Measurements from ENCODE around the gene ZKSCAN7. TPM values are rescaled to one million over a fixed set of nuclear protein-coding genes. Genes with fewer than 3 reads are reported as not detected.
"Not testable (repeated sequence)": the region's sequence is repeated elsewhere in the genome, so short reads cannot be mapped to it uniquely, and the experiment has no call there.

Gene ZKSCAN7
- total and polyA plus RNA-seq, 3 experiments from 2014 or later: 3.7 to 4.7 (median 3.8) TPM

- H3K27me3 ChIP-seq (ENCODE audit: insufficient read depth, low read length, poor library complexity, severe bottlenecking); H3K27me3 Mint-ChIP-seq; H3K4me1 ChIP-seq (ENCODE audit: insufficient read depth, low read length); DNase-seq; H3K4me3 ChIP-seq (ENCODE audit: low read length); CTCF ChIA-PET; H3K4me1 Mint-ChIP-seq; POLR2A ChIA-PET; H3K36me3 ChIP-seq (ENCODE audit: insufficient read depth, low read length); H3K27ac ChIP-seq (ENCODE audit: low read depth, low read length); H3K9me3 ChIP-seq (ENCODE audit: low read length); H3K27ac Mint-ChIP-seq; H3K4me3 Mint-ChIP-seq: not testable (repeated sequence)
- Mint-ChIP-seq H3K36me3 (peaks cover 7 to 30% (median 18%) of the 10 kb centered on the region in 3 donors), H3K9me3 (peaks cover 9 to 57% (median 47%) of the 10 kb centered on the region in 5 donors)
These were observed 22.5 kb downstream of the ZKSCAN7 start for GRCh38 chr3:44577354-44577952.

- H3K4me3 ChIP-seq (ENCODE audit: low read length); H3K27me3 Mint-ChIP-seq; H3K4me1 Mint-ChIP-seq; H3K27ac ChIP-seq (ENCODE audit: low read depth, low read length); POLR2A ChIA-PET; H3K4me1 ChIP-seq (ENCODE audit: insufficient read depth, low read length); H3K36me3 ChIP-seq (ENCODE audit: insufficient read depth, low read length); CTCF ChIA-PET; H3K27me3 ChIP-seq (ENCODE audit: insufficient read depth, low read length, poor library complexity, severe bottlenecking); H3K9me3 ChIP-seq (ENCODE audit: low read length); H3K4me3 Mint-ChIP-seq; DNase-seq; H3K27ac Mint-ChIP-seq: not testable (repeated sequence)
- Mint-ChIP-seq H3K36me3 (peaks cover 5 to 27% (median 13%) of the 10 kb centered on the region in 3 donors), H3K9me3 (peaks cover 10 to 55% (median 47%) of the 10 kb centered on the region in 5 donors)
These were observed 23.3 kb downstream of the ZKSCAN7 start for GRCh38 chr3:44578316-44578715.

- CTCF ChIA-PET; H3K4me1 ChIP-seq (ENCODE audit: insufficient read depth, low read length); H3K27me3 ChIP-seq (ENCODE audit: insufficient read depth, low read length, poor library complexity, severe bottlenecking); H3K27ac Mint-ChIP-seq; H3K36me3 ChIP-seq (ENCODE audit: insufficient read depth, low read length); DNase-seq; H3K4me3 ChIP-seq (ENCODE audit: low read length); POLR2A ChIA-PET; H3K4me3 Mint-ChIP-seq; H3K4me1 Mint-ChIP-seq; H3K9me3 ChIP-seq (ENCODE audit: low read length); H3K27ac ChIP-seq (ENCODE audit: low read depth, low read length): not testable (repeated sequence)
- Mint-ChIP-seq H3K36me3 (peaks cover 5 to 34% (median 14%) of the 10 kb centered on the region in 3 donors), H3K9me3 (peaks cover 15 to 59% (median 41%) of the 10 kb centered on the region in 5 donors), H3K27me3 (peaks cover 2 to 14% of the 10 kb centered on the region in 2 donors)
These were observed 24.0 kb downstream of the ZKSCAN7 start for GRCh38 chr3:44578924-44579515.

GRCh38 chr3:44579749-44580148 is 24.8 kb downstream of the ZKSCAN7 start:
- H3K27me3 ChIP-seq (ENCODE audit: insufficient read depth, low read length, poor library complexity, severe bottlenecking); H3K4me1 Mint-ChIP-seq; H3K4me3 ChIP-seq (ENCODE audit: low read length); CTCF ChIA-PET; DNase-seq; POLR2A ChIA-PET; H3K36me3 ChIP-seq (ENCODE audit: insufficient read depth, low read length); H3K27ac ChIP-seq (ENCODE audit: low read depth, low read length); H3K9me3 ChIP-seq (ENCODE audit: low read length); H3K27ac Mint-ChIP-seq; H3K4me1 ChIP-seq (ENCODE audit: insufficient read depth, low read length); H3K4me3 Mint-ChIP-seq: not testable (repeated sequence)
- H3K9me3 Mint-ChIP-seq: peaks cover 15 to 58% (median 41%) of the 10 kb centered on the region in 5 donors
- peaks cover 6 to 19% of the 10 kb centered on the region in 2 donors for H3K27me3 Mint-ChIP-seq
- H3K36me3 Mint-ChIP-seq: peaks cover 3 to 34% (median 11%) of the 10 kb centered on the region in 3 donors

GRCh38 chr3:44580971-44581370 is 26.0 kb downstream of the ZKSCAN7 start:
- Mint-ChIP-seq H3K9me3 (peaks cover 14 to 57% (median 37%) of the 10 kb centered on the region in 5 donors), H3K27me3 (peaks cover 17 to 31% of the 10 kb centered on the region in 2 donors), H3K36me3 (peaks cover 3 to 32% (median 11%) of the 10 kb centered on the region in 3 donors)
- H3K36me3 ChIP-seq (ENCODE audit: insufficient read depth, low read length); H3K4me3 ChIP-seq (ENCODE audit: low read length); DNase-seq; H3K27ac ChIP-seq (ENCODE audit: low read depth, low read length); POLR2A ChIA-PET; H3K4me1 Mint-ChIP-seq; CTCF ChIA-PET; H3K9me3 ChIP-seq (ENCODE audit: low read length); H3K4me3 Mint-ChIP-seq; H3K4me1 ChIP-seq (ENCODE audit: insufficient read depth, low read length); H3K27ac Mint-ChIP-seq: not testable (repeated sequence)
- H3K27me3 ChIP-seq (ENCODE audit: insufficient read depth, low read length, poor library complexity, severe bottlenecking): peaks cover 11% of the 10 kb centered on the region

GRCh38 chr3:44584646-44585501 is 29.9 kb downstream of the ZKSCAN7 start, which contains the start of gene ZNF660:
Gene ZNF660, plus strand, starts transcription at chr3:44584964. Its CDS starts 9,230 bp downstream, at chr3:44594194.
- peak within 1 kb of the TSS in 2 of 8 donors; percentile 28 to 31 for H3K27ac Mint-ChIP-seq
- H3K36me3 Mint-ChIP-seq: peaks cover 5 to 38% (median 7%) of the 10 kb centered on the region in 3 donors
- H3K4me3 Mint-ChIP-seq: peak within 1 kb of the TSS in 5 of 7 donors; percentile 1 to 49 (median 38)
- Histone ChIP-seq H3K27me3 (ENCODE audit: insufficient read depth, low read length, poor library complexity, severe bottlenecking) (peaks cover 11% of the 10 kb centered on the region), H3K4me3 (ENCODE audit: low read length) (no peak within 1 kb of the TSS), H3K27ac (ENCODE audit: low read depth, low read length) (no peak within 1 kb of the TSS), H3K9me3 (ENCODE audit: low read length) (no peaks in the 10 kb centered on the region), H3K4me1 (ENCODE audit: insufficient read depth, low read length) (no peaks in the 10 kb centered on the region), H3K36me3 (ENCODE audit: insufficient read depth, low read length) (no peaks in the 10 kb centered on the region)
- DNase-seq: no peak
- ChIA-PET CTCF (no interaction called here), POLR2A (no interaction called here)
- H3K9me3 Mint-ChIP-seq: peaks cover 6 to 43% (median 26%) of the 10 kb centered on the region in 5 donors
- peaks cover 27 to 58% of the 10 kb centered on the region in 2 donors for H3K27me3 Mint-ChIP-seq
- peaks cover 9% of the 10 kb centered on the region in 3 donors for H3K4me1 Mint-ChIP-seq

GRCh38 chr3:44596621-44597020 is 41.6 kb downstream of the ZKSCAN7 start:
- no peak for DNase-seq
- Histone ChIP-seq H3K27ac (ENCODE audit: low read depth, low read length) (no peak overlapping the region), H3K4me1 (ENCODE audit: insufficient read depth, low read length) (no peaks in the 10 kb centered on the region), H3K9me3 (ENCODE audit: low read length) (peaks cover 12% of the 10 kb centered on the region), H3K4me3 (ENCODE audit: low read length) (no peak overlapping the region), H3K27me3 (ENCODE audit: insufficient read depth, low read length, poor library complexity, severe bottlenecking) (no peaks in the 10 kb centered on the region), H3K36me3 (ENCODE audit: insufficient read depth, low read length) (no peaks in the 10 kb centered on the region)
- H3K4me1 Mint-ChIP-seq: no peaks in the 10 kb centered on the region
- H3K27me3 Mint-ChIP-seq: peaks cover 0 to under 1% of the 10 kb centered on the region in 2 donors
- ChIA-PET POLR2A (no interaction called here), CTCF (no interaction called here)
- no peak overlapping the region for H3K27ac Mint-ChIP-seq
- no peak overlapping the region for H3K4me3 Mint-ChIP-seq
- H3K9me3 Mint-ChIP-seq: peaks cover 24 to 43% (median 27%) of the 10 kb centered on the region in 5 donors
- H3K36me3 Mint-ChIP-seq: peaks cover 0 to 40% (median 7%) of the 10 kb centered on the region in 3 donors

- Mint-ChIP-seq H3K9me3 (peaks cover 2 to 11% (median 5%) of the 10 kb centered on the region in 5 donors), H3K4me3 (no peak overlapping the region), H3K27ac (no peak overlapping the region), H3K36me3 (peaks cover 0 to 32% (median 11%) of the 10 kb centered on the region in 3 donors), H3K27me3 (peaks cover 0 to 7% of the 10 kb centered on the region in 2 donors), H3K4me1 (no peaks in the 10 kb centered on the region)
- CTCF ChIA-PET: interaction anchor here (0.6 kb wide), 1 partner anchor 8 kb away, joined by 6 read pairs; no protein-coding TSS in a partner anchor
- Histone ChIP-seq H3K27ac (ENCODE audit: low read depth, low read length) (no peak overlapping the region), H3K27me3 (ENCODE audit: insufficient read depth, low read length, poor library complexity, severe bottlenecking) (no peaks in the 10 kb centered on the region), H3K36me3 (ENCODE audit: insufficient read depth, low read length) (no peaks in the 10 kb centered on the region), H3K4me3 (ENCODE audit: low read length) (no peak overlapping the region), H3K9me3 (ENCODE audit: low read length) (no peaks in the 10 kb centered on the region), H3K4me1 (ENCODE audit: insufficient read depth, low read length) (no peaks in the 10 kb centered on the region)
- POLR2A ChIA-PET: no interaction called here
- no peak for DNase-seq
These were observed 46.8 kb downstream of the ZKSCAN7 start for GRCh38 chr3:44601749-44602148.
